Bladder microvascular endothelial cell (primary cell): ENCODE measurements around the gene SOD3. TPM values are rescaled to one million over a fixed set of nuclear protein-coding genes. Genes with fewer than 3 reads are reported as not detected.

Experiments used
- total RNA-seq: library from RNA; depleted of rRNA; stranded (reverse); fragments of >200 nt; gene quantifications from 2 replicates; pipeline ENCODE4 v1.2.3, GENCODE V29; 2014

SOD3 gene
- total RNA-seq, result 0.31 and 0.32 TPM in 2 replicates

GRCh38 chr4:24794916-24795665 is at the start of gene SOD3:
TSS of gene SOD3 (plus strand) at chr4:24795573. CDS start at chr4:24799522, 3,949 bp downstream.

Other genes starting within 250 kb of the SOD3 start
- 108 and 234 TPM in 2 replicates for gene DHX15, start 211.0 kb upstream of the SOD3 start, total RNA-seq
- 4.5 and 15.3 TPM in 2 replicates for gene CCDC149, start 117.5 kb downstream of the SOD3 start, total RNA-seq
- under 0.01 and 0.06 TPM in 2 replicates for gene LGI2, start 235.4 kb downstream of the SOD3 start, total RNA-seq